ENCODE measurements around the gene ABHD12B.

DNA sequence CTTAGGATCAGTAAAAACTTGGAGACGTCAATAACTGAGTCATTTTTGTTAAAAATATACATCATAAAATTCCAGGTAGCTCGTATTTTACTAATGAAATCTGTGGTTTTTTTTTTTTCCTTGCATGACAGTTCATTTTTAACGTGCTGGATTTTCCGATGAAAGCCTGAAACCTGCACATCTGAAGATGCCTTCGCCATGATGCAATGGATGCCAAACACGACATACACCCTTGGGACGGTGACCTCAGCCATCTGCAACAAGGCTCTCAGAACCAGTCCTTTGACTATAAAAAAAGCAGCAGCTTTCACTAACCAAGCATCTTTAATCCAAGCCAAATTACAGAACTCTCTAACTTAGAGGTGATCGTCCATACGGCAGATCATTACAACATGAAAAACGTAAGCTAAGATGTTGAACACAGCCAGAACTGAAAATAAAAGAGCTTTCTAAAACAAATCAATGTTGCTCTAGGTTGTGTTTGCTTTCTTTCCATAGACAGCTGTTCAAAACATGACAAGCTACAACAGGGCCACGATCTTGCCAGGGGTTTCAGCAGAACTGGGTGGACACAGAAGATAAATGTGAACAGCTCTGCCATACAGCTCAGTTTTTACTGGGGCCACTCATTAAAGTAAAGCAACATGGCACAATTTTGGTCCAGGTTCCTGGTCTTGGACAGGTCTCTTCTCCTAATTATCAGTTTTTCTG, 48.6 kb upstream of the ABHD12B start:
- TF ChIP-seq POLR2A (IDR thresholded peaks at IDR 0.05): no peak
- TF ChIP-seq, protein P1, sequence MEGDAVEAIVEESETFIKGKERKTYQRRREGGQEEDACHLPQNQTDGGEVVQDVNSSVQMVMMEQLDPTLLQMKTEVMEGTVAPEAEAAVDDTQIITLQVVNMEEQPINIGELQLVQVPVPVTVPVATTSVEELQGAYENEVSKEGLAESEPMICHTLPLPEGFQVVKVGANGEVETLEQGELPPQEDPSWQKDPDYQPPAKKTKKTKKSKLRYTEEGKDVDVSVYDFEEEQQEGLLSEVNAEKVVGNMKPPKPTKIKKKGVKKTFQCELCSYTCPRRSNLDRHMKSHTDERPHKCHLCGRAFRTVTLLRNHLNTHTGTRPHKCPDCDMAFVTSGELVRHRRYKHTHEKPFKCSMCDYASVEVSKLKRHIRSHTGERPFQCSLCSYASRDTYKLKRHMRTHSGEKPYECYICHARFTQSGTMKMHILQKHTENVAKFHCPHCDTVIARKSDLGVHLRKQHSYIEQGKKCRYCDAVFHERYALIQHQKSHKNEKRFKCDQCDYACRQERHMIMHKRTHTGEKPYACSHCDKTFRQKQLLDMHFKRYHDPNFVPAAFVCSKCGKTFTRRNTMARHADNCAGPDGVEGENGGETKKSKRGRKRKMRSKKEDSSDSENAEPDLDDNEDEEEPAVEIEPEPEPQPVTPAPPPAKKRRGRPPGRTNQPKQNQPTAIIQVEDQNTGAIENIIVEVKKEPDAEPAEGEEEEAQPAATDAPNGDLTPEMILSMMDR (IDR thresholded peaks at IDR 0.05): no peak
